OCI-LY7 (cell line): Measurements from ENCODE around the gene MTMR2. TPM values are rescaled to one million over a fixed set of nuclear protein-coding genes. Genes with fewer than 3 reads are reported as not detected.

Experiments used
- Bru-seq: library from RNA; stranded (reverse); fragments of 400-500 nt; gene quantifications from one replicate; lab custom pipeline; 2021; lab: Mats Ljungman, UMichigan
- BruChase-seq, 2 experiments: library from RNA; stranded (reverse); fragments of 400-500 nt; gene quantifications; one replicate each; lab custom pipeline; 2021; lab: Mats Ljungman, UMichigan
- BruUV-seq: library from RNA; stranded (reverse); fragments of 400-500 nt; replicated peaks from 2 replicates; lab custom pipeline; 2021; lab: Mats Ljungman, UMichigan
- CTCF ChIA-PET: fragments of 300-600 bp; sonication (Branson Sonifier 250); formaldehyde crosslinking; loops from one replicate; lab custom pipeline; 2022; ENCODE audit warnings: antibody characterized with exemption; ENCODE audit not compliant: unreplicated experiment; lab: Charles Lee
- POLR2A ChIA-PET: fragments of 300-600 bp; sonication (Branson Sonifier 250); formaldehyde crosslinking; loops from one replicate; lab custom pipeline; 2022; ENCODE audit warnings: antibody characterized with exemption; lab: Charles Lee
- DNase-seq: peaks from one replicate; pipeline ENCODE4 v3.0.0-alpha.2; 2015; ENCODE audit warnings: low spot score
- H2AFZ ChIP-seq: fragments of 200-600 bp; sonication (generic), shearing (Covaris generic); 2 replicates; pipeline ENCODE4 v1.6.1; 2014; ENCODE audit warnings: mild to moderate bottlenecking, antibody characterized with exemption, low read length, moderate library complexity
- H3K27ac ChIP-seq: fragments of 200-600 bp; sonication (generic); 2 replicates; pipeline ENCODE4 v1.5.1; 2014; ENCODE audit warnings: mixed run types, low read depth, mild to moderate bottlenecking, moderate library complexity, low read length, inconsistent platforms; ENCODE audit not compliant: poor library complexity, severe bottlenecking
- H3K36me3 ChIP-seq: fragments of 200-600 bp; sonication (generic); 2 replicates; pipeline ENCODE4 v1.6.1; 2014; ENCODE audit warnings: mild to moderate bottlenecking, antibody characterized with exemption, low read length, moderate library complexity, mixed read lengths; ENCODE audit not compliant: insufficient read depth
- H3K4me1 ChIP-seq: fragments of 200-600 bp; sonication (generic); 2 replicates; pipeline ENCODE4 v1.5.1; 2014; ENCODE audit warnings: mild to moderate bottlenecking, low read length; ENCODE audit not compliant: insufficient read depth, poor library complexity, severe bottlenecking
- H3K4me2 ChIP-seq: fragments of 200-600 bp; sonication (generic); 2 replicates; pipeline ENCODE4 v1.6.1; 2014; ENCODE audit warnings: mild to moderate bottlenecking, low read length
- H3K4me3 ChIP-seq: fragments of 200-600 bp; sonication (generic); 2 replicates; pipeline ENCODE4 v1.5.1; 2014; ENCODE audit warnings: mild to moderate bottlenecking, low read depth, low read length; ENCODE audit not compliant: poor library complexity, severe bottlenecking
- H3K79me2 ChIP-seq: fragments of 200-600 bp; sonication (generic); 2 replicates; pipeline ENCODE4 v1.6.1; 2016; ENCODE audit warnings: low read depth, mild to moderate bottlenecking, low read length, moderate library complexity, mixed read lengths; ENCODE audit not compliant: insufficient read depth
- H3K9me2 ChIP-seq: fragments of 200-600 bp; sonication (generic); 2 replicates; pipeline ENCODE4 v1.6.1; 2016; ENCODE audit warnings: mild to moderate bottlenecking, low read length, mixed read lengths; ENCODE audit not compliant: insufficient read depth
- H3K9me3 ChIP-seq: fragments of 200-600 bp; sonication (generic); 2 replicates; pipeline ENCODE4 v1.6.1; 2014; ENCODE audit warnings: mild to moderate bottlenecking, mixed run types, low read length, mixed read lengths
- H4K20me1 ChIP-seq: fragments of 200-600 bp; sonication (generic); 2 replicates; pipeline ENCODE4 v1.6.1; 2014; ENCODE audit warnings: mild to moderate bottlenecking, antibody characterized with exemption, low read length, moderate library complexity, mixed read lengths; ENCODE audit not compliant: insufficient read depth
- CTCF ChIP-seq: fragments of 200-600 bp; sonication (generic); conservative IDR thresholded peaks from 2 replicates; pipeline ENCODE4 v1.5.1; 2014; ENCODE audit warnings: mild to moderate bottlenecking, antibody characterized with exemption, low read length, moderate library complexity, mixed read lengths
- EZH2phosphoT487 ChIP-seq: fragments of 200-600 bp; sonication (generic); IDR thresholded peaks from 2 replicates; pipeline ENCODE4 v1.6.1; 2018; ENCODE audit warnings: low read depth, borderline replicate concordance, mild to moderate bottlenecking, mixed run types, antibody characterized with exemption, low read length, moderate library complexity, mixed read lengths
- intact Hi-C: fragments of 100-400 bp; cut with micrococcal nuclease; formaldehyde crosslinking; loops from one replicate; pipeline ENCODE4 v1.10.0; 2022; ENCODE audit not compliant: unreplicated experiment
- long read RNA-seq: library from polyadenylated mRNA; stranded (forward); transcript quantifications from one replicate; pipeline ENCODE4 v2.0.0, GENCODE V29; 2022
- total RNA-seq, 2 experiments: library from RNA; depleted of rRNA in 1 of 2; stranded (reverse); fragments of >200 nt in 1 of 2; shearing (Covaris generic) in 1 of 2; gene quantifications; 2 replicates each; pipeline ENCODE4 v1.2.3, GENCODE V29; 2014 to 2022

Gene MTMR2
- 0.57 and 0.79 TPM in 2 replicates for total RNA-seq (2014; rRNA removed; shearing (Covaris generic))
- 11.4 and 13.0 TPM in 2 replicates for total RNA-seq (2022)
- percentile 60 among the genes with signal in this experiment for Bru-seq, nascent RNA
- BruChase-seq, experiment 1, labeled RNA remaining after a 6-hour chase = percentile 54 among the genes with signal in this experiment
- percentile 53 among the genes with signal in this experiment for BruChase-seq, experiment 2, labeled RNA remaining after a 2-hour chase
- long read RNA-seq, full-length matches to known transcripts = 34 of 49 reads
- long read RNA-seq, partial matches to known transcripts = 0 of 49 reads
- long read RNA-seq, other reads (novel, unspliced or antisense) = 15 of 49 reads

- CTCF ChIA-PET = interaction anchor here (1.6 kb wide), 1 partner anchor 75 kb away, joined by 3 read pairs; no protein-coding TSS in a partner anchor
- H3K4me1 ChIP-seq = no peaks in the 10 kb centered on the region
Observed at GRCh38 chr11:95923728-95924413, at the start of gene MTMR2. MTMR2 (minus strand) TSS chr11:95924107; CDS start chr11:95923954, 153 bp downstream.

GRCh38 chr11:95972060-95972459 lies 48.2 kb upstream of the MTMR2 start:
- DNase-seq = no peak
- CTCF ChIA-PET = no interaction called here
- no peak for TF ChIP-seq CTCF
- H3K79me2 ChIP-seq = no peaks in the 10 kb centered on the region
- no peaks in the 10 kb centered on the region for H4K20me1 ChIP-seq
- H3K4me3 ChIP-seq = no peak overlapping the region
- H3K36me3 ChIP-seq = no peaks in the 10 kb centered on the region
- no peak overlapping the region for H3K4me2 ChIP-seq
- no peak overlapping the region for H3K27ac ChIP-seq
- H2AFZ ChIP-seq = no peak overlapping the region
- no TSS peak for BruUV-seq
- intact Hi-C loops = no loop called here
- no peaks in the 10 kb centered on the region for H3K9me3 ChIP-seq
- POLR2A ChIA-PET = interaction anchor here (0.6 to 1.6 kb wide), 3 partner anchors 12 to 780 kb away, joined by 3 to 4 read pairs (median 3); no protein-coding TSS in a partner anchor
- H3K9me2 ChIP-seq = no peaks in the 10 kb centered on the region
- no peaks in the 10 kb centered on the region for H3K4me1 ChIP-seq

More at GRCh38 chr11:95923728-95924413, at the start of gene MTMR2:
- Histone ChIP-seq H3K4me2 (peak within 1 kb of the TSS; percentile 76), H3K9me3 (no peaks in the 10 kb centered on the region), H3K4me3 (peak within 1 kb of the TSS; percentile 66), H2AFZ (peak within 1 kb of the TSS; percentile 85), H4K20me1 (no peaks in the 10 kb centered on the region), H3K27ac (no peak within 1 kb of the TSS), H3K9me2 (no peaks in the 10 kb centered on the region), H3K36me3 (no peaks in the 10 kb centered on the region), H3K79me2 (no peaks in the 10 kb centered on the region)
- DNase-seq = peak; percentile 43
- BruUV-seq = no TSS peak
- intact Hi-C loops = no loop called here
- no peak for TF ChIP-seq CTCF
- no peak for TF ChIP-seq EZH2phosphoT487
- POLR2A ChIA-PET = interaction anchor here (1.3 kb wide), 1 partner anchor 465 kb away, joined by 3 read pairs; no protein-coding TSS in a partner anchor
